Upper lobe of left lung (tissue), 4 donors: ENCODE data around the gene ROBO1.

ENCODE experiments used
- CTCF ChIP-seq, 6 experiments: fragments of 450-650 bp in 4 of 6; fragments of 200-600 bp in 2 of 6; sonication (generic) in 2 of 6; IDR thresholded peaks; one replicate each; pipeline ENCODE4 v1.5.1; 2016 to 2019; ENCODE audit warnings: antibody characterized with exemption in 6 of 6
- EP300 ChIP-seq, 4 donors: sonication (generic); formaldehyde crosslinking; IDR thresholded peaks; one replicate each; pipeline ENCODE4 v1.5.1; 2017; ENCODE audit warnings: antibody characterized with exemption in 4 of 4, control low read depth in 2 of 4
- POLR2A ChIP-seq, 4 donors: fragments of 450-650 bp; IDR thresholded peaks; one replicate each; pipeline ENCODE4 v1.5.1; 2016 to 2017; ENCODE audit warnings: antibody characterized with exemption in 4 of 4, mild to moderate bottlenecking in 2 of 4

- TF ChIP-seq CTCF (IDR thresholded peaks at IDR 0.05) (no peak), EP300 (IDR thresholded peaks at IDR 0.05) (no peak), POLR2A (IDR thresholded peaks at IDR 0.05) (no peak)
Measured at GRCh38 chr3:79344876-79345871, 422.6 kb downstream of the ROBO1 start.
